HG03520 (cell line): ENCODE measurements around the gene FNDC3B.

Experiments
- ATAC-seq: cut with Tn5 transposase; IDR thresholded peaks from one replicate; pipeline ENCODE4 v1.9.1; 2021; ENCODE audit warnings: mild to moderate bottlenecking, moderate library complexity; ENCODE audit not compliant: unreplicated experiment

The FNDC3B gene

GRCh38 chr3:172184106-172184822, 144.9 kb downstream of the FNDC3B start:
- no peak for ATAC-seq

- no peak for ATAC-seq
Observed at GRCh38 chr3:172185907-172186306, 146.5 kb downstream of the FNDC3B start.

GRCh38 chr3:172186607-172187006, 147.2 kb downstream of the FNDC3B start:
- no peak for ATAC-seq

GRCh38 chr3:172187511-172187910, 148.1 kb downstream of the FNDC3B start:
- no peak for ATAC-seq

- ATAC-seq: no peak
Observed at GRCh38 chr3:172188511-172188910, 149.1 kb downstream of the FNDC3B start.

- ATAC-seq: no peak
Observed at GRCh38 chr3:172189213-172189612, 149.8 kb downstream of the FNDC3B start.

- no peak for ATAC-seq
Observed at GRCh38 chr3:172189987-172190603, 150.7 kb downstream of the FNDC3B start.

- no peak for ATAC-seq
Observed at GRCh38 chr3:172190980-172191379, 151.6 kb downstream of the FNDC3B start.

GRCh38 chr3:172191629-172192028, 152.3 kb downstream of the FNDC3B start:
- no peak for ATAC-seq

- no peak for ATAC-seq
Observed at GRCh38 chr3:172192830-172193415, 153.5 kb downstream of the FNDC3B start.

GRCh38 chr3:172193436-172193835, 154.1 kb downstream of the FNDC3B start:
- ATAC-seq: no peak

- no peak for ATAC-seq
Observed at GRCh38 chr3:172194702-172195406, 155.5 kb downstream of the FNDC3B start.

- no peak for ATAC-seq
Observed at GRCh38 chr3:172195407-172195754, 156.0 kb downstream of the FNDC3B start.

GRCh38 chr3:172197344-172197743, 158.0 kb downstream of the FNDC3B start:
- no peak for ATAC-seq

GRCh38 chr3:172198428-172198827, 159.1 kb downstream of the FNDC3B start:
- ATAC-seq: no peak

GRCh38 chr3:172199850-172200369, 160.5 kb downstream of the FNDC3B start:
- ATAC-seq: no peak

GRCh38 chr3:172201136-172201869, 161.9 kb downstream of the FNDC3B start:
- no peak for ATAC-seq

GRCh38 chr3:172201870-172202236, 162.5 kb downstream of the FNDC3B start:
- no peak for ATAC-seq

GRCh38 chr3:172202797-172203196, 163.4 kb downstream of the FNDC3B start:
- ATAC-seq: no peak

GRCh38 chr3:172203522-172204258, 164.3 kb downstream of the FNDC3B start:
- ATAC-seq: no peak
